Effector memory CD4-positive, alpha-beta T cell (primary cell): ENCODE results near the gene CHID1.

Source experiments
- DNase-seq, 3 donors: peaks; one replicate each; pipeline ENCODE4 v3.0.0-alpha.2; 2020
- H3K27ac ChIP-seq: 2 replicates; pipeline ENCODE4 v1.7.0; 2013; ENCODE audit warnings: mild to moderate bottlenecking, low read length, moderate library complexity; ENCODE audit not compliant: insufficient read depth, poor library complexity, severe bottlenecking
- H3K27me3 ChIP-seq: replicated peaks from 2 replicates; pipeline ENCODE4 v1.7.0; 2013; ENCODE audit warnings: mild to moderate bottlenecking, low read length; ENCODE audit not compliant: insufficient read depth, control insufficient read depth, poor library complexity, severe bottlenecking
- H3K36me3 ChIP-seq: 2 replicates; pipeline ENCODE4 v1.7.0; 2013; ENCODE audit warnings: mild to moderate bottlenecking, low read length, moderate library complexity; ENCODE audit not compliant: control insufficient read depth, insufficient read depth
- H3K4me1 ChIP-seq: 2 replicates; pipeline ENCODE4 v1.7.0; 2013; ENCODE audit warnings: low read length, mild to moderate bottlenecking; ENCODE audit not compliant: control insufficient read depth, insufficient read depth, poor library complexity, severe bottlenecking
- H3K4me3 ChIP-seq: 2 replicates; pipeline ENCODE4 v1.7.0; 2013; ENCODE audit warnings: low read length, low read depth, mild to moderate bottlenecking; ENCODE audit not compliant: insufficient read depth, poor library complexity, severe bottlenecking
- H3K9me3 ChIP-seq: 2 replicates; pipeline ENCODE4 v1.7.0; 2013; ENCODE audit warnings: mild to moderate bottlenecking, low read length, moderate library complexity; ENCODE audit not compliant: control insufficient read depth

Gene CHID1

DNA sequence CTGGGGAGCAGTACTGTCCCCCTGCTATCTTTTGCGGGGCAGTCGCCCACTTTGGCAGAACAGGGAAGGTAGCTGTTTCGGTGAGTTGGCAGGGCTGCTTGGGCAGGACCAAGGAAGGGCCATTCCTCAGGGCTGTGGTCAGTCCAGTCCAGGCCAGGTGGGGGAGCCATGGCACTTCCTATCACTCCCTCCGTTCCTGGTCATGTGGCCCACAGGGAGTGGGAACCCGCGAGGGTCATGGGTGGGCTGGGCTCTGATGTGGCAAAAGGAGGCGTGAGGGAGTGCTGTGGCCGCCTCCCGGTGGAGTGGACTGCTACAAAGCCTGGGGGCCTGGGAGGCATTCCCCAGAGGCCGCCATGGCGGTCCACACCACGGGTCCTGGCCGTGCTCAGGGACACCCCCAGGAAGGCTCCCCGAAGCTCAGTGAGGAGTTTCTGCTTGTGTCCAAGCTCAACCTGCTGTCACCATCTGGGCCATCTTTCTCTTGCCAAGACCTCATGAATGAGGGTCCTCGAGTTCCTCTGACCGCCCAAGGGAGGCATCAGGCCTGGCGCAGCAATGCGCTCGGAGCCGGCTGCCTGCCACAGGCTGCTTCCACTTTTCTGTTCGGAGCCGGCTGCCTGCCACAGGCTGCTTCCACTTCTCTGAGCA lies 11.9 kb downstream of the CHID1 start:
- Histone ChIP-seq H3K9me3 (no peaks in the 10 kb centered on the region), H3K27me3 (no peaks in the 10 kb centered on the region), H3K4me1 (no peaks in the 10 kb centered on the region), H3K36me3 (peaks cover 53% of the 10 kb centered on the region), H3K4me3 (no peak overlapping the region), H3K27ac (no peak overlapping the region)
- DNase-seq = no peak

DNA sequence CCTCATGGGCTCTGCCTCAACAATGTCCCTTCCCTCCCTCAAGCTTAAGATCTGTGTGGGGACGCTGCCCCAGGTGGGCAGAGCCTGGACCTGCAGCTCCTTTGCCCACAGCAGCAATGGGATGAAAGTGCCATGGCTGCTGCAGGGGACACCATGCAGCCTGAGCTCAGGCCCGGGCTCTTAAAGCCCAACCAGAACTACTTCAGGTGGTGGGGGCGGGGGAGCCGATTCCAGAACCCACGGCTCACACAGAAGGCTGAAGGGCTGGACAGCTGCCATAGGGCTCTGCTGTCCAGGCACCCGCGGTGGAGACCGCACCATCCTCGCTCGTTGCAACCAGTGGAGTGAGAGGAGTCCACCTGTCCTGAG lies 12.5 kb downstream of the CHID1 start:
- Histone ChIP-seq H3K4me1 (no peaks in the 10 kb centered on the region), H3K27ac (no peak overlapping the region), H3K9me3 (no peaks in the 10 kb centered on the region), H3K36me3 (peaks cover 50% of the 10 kb centered on the region), H3K27me3 (no peaks in the 10 kb centered on the region), H3K4me3 (no peak overlapping the region)
- DNase-seq = no peak

DNA sequence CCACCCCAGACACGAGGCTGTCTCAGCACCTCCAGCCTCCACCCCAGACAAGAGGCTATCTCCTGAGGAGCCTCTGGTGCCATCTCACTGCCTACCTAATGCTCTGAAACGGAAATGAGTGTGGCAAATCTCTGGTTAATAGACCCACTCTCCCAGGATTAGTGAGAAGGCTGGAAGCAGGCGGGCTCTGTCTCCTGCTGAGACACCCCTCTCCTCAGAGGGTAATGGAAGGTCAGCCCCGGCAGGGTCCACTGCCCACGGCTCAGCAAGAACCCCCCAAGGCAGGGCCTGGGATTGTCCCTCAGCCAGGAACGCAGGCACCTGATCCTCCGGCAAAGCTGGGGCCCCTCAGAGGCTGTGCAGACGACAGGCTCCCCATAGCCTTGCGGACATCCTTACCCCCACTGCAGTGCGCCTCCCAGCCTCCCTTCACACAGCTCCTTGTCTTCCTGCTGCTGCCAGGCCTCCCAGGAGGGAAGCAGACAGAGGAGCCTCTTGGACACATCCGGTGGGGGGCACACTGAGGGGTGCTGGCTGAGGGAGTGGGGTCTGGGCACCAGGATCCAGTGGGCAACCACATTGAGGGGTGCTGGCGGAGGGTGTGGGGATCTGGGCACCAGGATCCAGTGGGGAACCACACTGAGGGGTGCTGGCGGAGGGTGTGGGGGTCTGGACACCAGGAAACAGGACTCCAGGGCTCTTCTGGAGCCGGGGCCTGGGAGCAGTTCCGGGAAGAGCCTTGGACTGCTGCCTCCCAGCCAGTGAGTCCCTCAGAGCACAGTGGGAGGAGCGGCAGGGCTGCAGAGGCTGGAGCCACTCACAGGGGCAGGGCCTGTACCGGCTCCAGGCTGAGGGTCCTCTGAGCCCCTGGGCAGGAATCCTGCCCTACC lies 13.1 kb downstream of the CHID1 start:
- H3K4me3 ChIP-seq = no peak overlapping the region
- H3K27me3 ChIP-seq = no peaks in the 10 kb centered on the region
- H3K27ac ChIP-seq = no peak overlapping the region
- H3K36me3 ChIP-seq = peaks cover 44% of the 10 kb centered on the region
- H3K9me3 ChIP-seq = no peaks in the 10 kb centered on the region
- DNase-seq = no peak
- no peaks in the 10 kb centered on the region for H3K4me1 ChIP-seq

GRCh38 chr11:895331-896110 lies 15.1 kb downstream of the CHID1 start:
- Histone ChIP-seq H3K4me1 (no peaks in the 10 kb centered on the region), H3K36me3 (peaks cover 25% of the 10 kb centered on the region), H3K27me3 (no peaks in the 10 kb centered on the region), H3K4me3 (no peak overlapping the region), H3K27ac (no peak overlapping the region), H3K9me3 (no peaks in the 10 kb centered on the region)
- no peak for DNase-seq

DNA sequence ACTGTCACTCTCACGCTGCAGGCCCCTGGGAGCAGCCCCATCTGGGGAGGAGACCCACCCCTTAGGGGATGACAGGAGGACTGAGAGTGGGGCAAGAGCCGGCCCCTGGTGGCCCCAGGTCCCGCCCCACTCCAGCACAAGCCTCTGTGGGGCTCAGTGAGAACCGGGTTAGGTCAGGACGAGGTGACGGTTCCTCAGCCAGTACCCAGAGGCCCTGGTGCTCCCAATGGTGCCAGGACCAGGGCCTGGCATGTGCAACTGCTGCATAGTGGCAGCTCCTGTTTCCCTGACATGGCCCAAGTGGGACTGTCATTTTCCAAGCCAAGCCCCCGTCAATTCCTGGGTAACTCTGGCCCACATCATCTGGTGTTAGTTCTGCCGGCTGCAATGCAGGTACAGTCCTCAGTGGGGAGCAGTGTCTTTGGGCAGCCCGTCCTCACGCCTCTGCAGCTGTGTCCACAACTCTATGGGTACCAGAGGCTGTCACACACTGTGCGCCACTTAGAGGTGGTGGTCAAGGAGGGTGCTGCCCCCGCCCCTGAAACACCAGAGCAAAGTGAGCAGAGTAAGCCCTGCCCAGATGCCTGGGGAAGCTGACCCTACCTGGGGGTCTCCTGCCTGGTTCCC lies 15.9 kb downstream of the CHID1 start:
- H3K27ac ChIP-seq = no peak overlapping the region
- H3K4me1 ChIP-seq = no peaks in the 10 kb centered on the region
- H3K27me3 ChIP-seq = no peaks in the 10 kb centered on the region
- no peak overlapping the region for H3K4me3 ChIP-seq
- DNase-seq = no peak
- H3K36me3 ChIP-seq = peaks cover 17% of the 10 kb centered on the region
- no peaks in the 10 kb centered on the region for H3K9me3 ChIP-seq

- no peaks in the 10 kb centered on the region for H3K9me3 ChIP-seq
- H3K4me3 ChIP-seq = no peak overlapping the region
- H3K36me3 ChIP-seq = peaks cover 3% of the 10 kb centered on the region
- no peak for DNase-seq
- no peaks in the 10 kb centered on the region for H3K27me3 ChIP-seq
- H3K27ac ChIP-seq = no peak overlapping the region
- no peaks in the 10 kb centered on the region for H3K4me1 ChIP-seq
Observed at GRCh38 chr11:893008-893654, 17.5 kb downstream of the CHID1 start.

DNA sequence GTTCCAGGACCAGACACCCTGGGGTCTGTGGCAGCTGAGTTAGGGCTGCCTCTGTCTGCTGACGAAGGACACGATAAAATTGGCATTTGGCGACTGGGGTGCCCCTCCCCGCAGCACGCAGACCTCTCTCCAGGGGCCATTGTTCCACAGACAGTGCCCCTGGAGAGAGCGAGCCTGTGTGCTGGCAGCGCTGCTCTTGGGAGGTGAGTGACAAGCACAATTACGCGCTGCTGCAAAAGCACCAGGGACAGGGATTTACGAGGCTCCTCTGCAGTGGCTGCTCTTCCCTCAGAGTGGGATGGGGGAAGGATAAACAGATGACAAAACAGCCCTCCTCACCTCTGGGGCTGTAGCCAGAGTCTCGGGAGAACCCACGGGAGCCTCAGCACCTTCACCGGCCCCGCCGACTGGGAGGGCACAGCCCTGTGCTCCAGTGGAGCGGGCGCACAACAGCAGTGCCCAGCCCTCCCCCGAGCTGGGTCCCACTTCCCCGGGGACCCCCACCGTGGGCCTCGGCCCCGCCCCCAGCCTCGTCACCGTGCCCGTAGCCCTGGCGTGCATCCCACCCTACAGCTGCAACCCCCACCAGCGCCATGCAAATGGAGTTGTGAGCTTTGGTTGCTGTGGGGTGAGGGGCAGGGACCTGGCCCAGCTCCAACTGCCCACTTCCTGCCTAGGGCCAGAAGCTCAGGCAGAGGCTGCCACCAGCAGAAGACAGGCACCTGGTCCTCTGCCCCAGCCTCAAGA lies 19.6 kb downstream of the CHID1 start:
- no peak for DNase-seq
- peaks cover 12% of the 10 kb centered on the region for H3K36me3 ChIP-seq

DNA sequence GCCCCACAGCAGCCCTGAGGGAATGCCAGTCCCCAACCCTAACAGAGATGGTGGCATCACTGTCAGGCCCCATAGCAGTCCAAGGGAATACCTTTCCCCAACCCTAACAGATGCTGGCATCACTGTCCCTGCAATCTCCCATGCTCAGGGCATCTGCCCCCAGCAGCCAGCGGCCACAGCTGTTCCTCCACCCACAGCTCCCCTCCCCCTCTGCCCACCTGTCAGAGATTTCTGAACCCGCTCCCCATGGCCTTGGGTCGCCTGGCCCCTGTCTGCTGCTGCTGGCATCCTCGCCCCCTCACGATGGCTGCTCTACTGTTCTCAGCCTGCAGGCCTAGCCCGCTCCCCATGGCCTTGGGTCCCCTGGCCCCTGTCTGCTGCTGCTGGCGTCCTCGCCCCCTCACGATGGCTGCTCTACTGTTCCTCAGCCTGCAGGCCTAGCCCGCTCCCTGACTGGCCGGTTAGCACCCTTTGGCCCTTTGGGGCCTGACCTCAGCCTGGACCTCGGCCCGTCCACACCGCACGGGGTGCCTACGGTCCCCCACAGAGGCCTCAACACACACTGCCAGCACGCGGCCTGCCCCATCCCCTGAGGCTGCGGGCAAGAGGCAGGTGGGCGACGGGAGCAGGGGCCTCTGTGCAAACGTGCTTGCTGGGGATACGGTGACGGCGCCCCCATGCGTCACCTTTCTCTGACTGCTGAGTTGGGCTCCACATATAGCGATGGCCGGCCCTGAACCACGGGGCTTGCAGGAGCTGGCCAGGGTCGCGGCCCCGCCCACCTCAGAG lies 20.7 kb downstream of the CHID1 start:
- DNase-seq = no peak
- no peaks in the 10 kb centered on the region for H3K9me3 ChIP-seq
- H3K36me3 ChIP-seq = peaks cover 11% of the 10 kb centered on the region
- H3K4me3 ChIP-seq = no peak overlapping the region
- no peaks in the 10 kb centered on the region for H3K27me3 ChIP-seq
- H3K27ac ChIP-seq = no peak overlapping the region
- H3K4me1 ChIP-seq = no peaks in the 10 kb centered on the region

More for the DNA sequence above, 19.6 kb downstream of the CHID1 start:
- Histone ChIP-seq H3K9me3 (no peaks in the 10 kb centered on the region), H3K27ac (no peak overlapping the region), H3K4me1 (no peaks in the 10 kb centered on the region), H3K4me3 (no peak overlapping the region), H3K27me3 (no peaks in the 10 kb centered on the region)
